ENCODE data around the gene PCSK4. TPM values are rescaled to one million over a fixed set of nuclear protein-coding genes. Genes with fewer than 3 reads are reported as not detected.

The PCSK4 gene
- total and polyA plus RNA-seq, 9 donors: 0.76 to 3.1 (median 0.84) TPM

GRCh38 chr19:1471010-1471514, 19.1 kb downstream of the PCSK4 start:
- no peaks in the 10 kb centered on the region for H3K9me3 ChIP-seq (replicated peaks; ENCODE audit: control insufficient read depth, low read depth, low read length)
- under 1% methylated on average over 23 of the region's 28 CpGs for WGBS (ENCODE audit: insufficient coverage)
- peak overlapping the region; percentile 10 for H3K4me3 ChIP-seq (ENCODE audit: low read length)
- peaks cover 17% of the 10 kb centered on the region for H3K36me3 ChIP-seq (ENCODE audit: control insufficient read depth, insufficient read depth, low read length)
- H3K4me1 ChIP-seq (ENCODE audit: control insufficient read depth, insufficient read depth, low read length): peaks cover 48% of the 10 kb centered on the region
- no peak for DNase-seq
- H3K27ac ChIP-seq (ENCODE audit: low read length): no peak overlapping the region
- H3K27me3 ChIP-seq (ENCODE audit: control insufficient read depth, insufficient read depth, low read length): peaks cover 82% of the 10 kb centered on the region

- Histone ChIP-seq H3K9me3 (replicated peaks; ENCODE audit: control insufficient read depth, low read depth, low read length) (no peaks in the 10 kb centered on the region), H3K27ac (ENCODE audit: low read length) (no peak overlapping the region), H3K27me3 (ENCODE audit: control insufficient read depth, insufficient read depth, low read length) (peaks cover 88% of the 10 kb centered on the region), H3K36me3 (ENCODE audit: control insufficient read depth, insufficient read depth, low read length) (peaks cover 11% of the 10 kb centered on the region), H3K4me1 (ENCODE audit: control insufficient read depth, insufficient read depth, low read length) (peaks cover 51% of the 10 kb centered on the region), H3K4me3 (ENCODE audit: low read length) (peak overlapping the region; percentile 10)
- DNase-seq: no peak
- under 1% methylated on average over 56 of the region's 67 CpGs for WGBS (ENCODE audit: insufficient coverage)
These were observed 19.7 kb downstream of the PCSK4 start for GRCh38 chr19:1470305-1471009.

- peak overlapping the region; percentile 2 for H3K4me3 ChIP-seq (ENCODE audit: low read length)
- peaks cover 92% of the 10 kb centered on the region for H3K27me3 ChIP-seq (ENCODE audit: control insufficient read depth, insufficient read depth, low read length)
- H3K36me3 ChIP-seq (ENCODE audit: control insufficient read depth, insufficient read depth, low read length): peaks cover 6% of the 10 kb centered on the region
- peaks cover 52% of the 10 kb centered on the region for H3K4me1 ChIP-seq (ENCODE audit: control insufficient read depth, insufficient read depth, low read length)
- no peak overlapping the region for H3K27ac ChIP-seq (ENCODE audit: low read length)
- no peaks in the 10 kb centered on the region for H3K9me3 ChIP-seq (replicated peaks; ENCODE audit: control insufficient read depth, low read depth, low read length)
- no peak for DNase-seq
- WGBS (ENCODE audit: insufficient coverage): 2% methylated on average over 22 of the region's 22 CpGs
These were observed 20.2 kb downstream of the PCSK4 start for GRCh38 chr19:1470055-1470304.

GRCh38 chr19:1469255-1470054, 20.7 kb downstream of the PCSK4 start:
- peaks cover 1% of the 10 kb centered on the region for H3K36me3 ChIP-seq (ENCODE audit: control insufficient read depth, insufficient read depth, low read length)
- H3K4me3 ChIP-seq (ENCODE audit: low read length): no peak overlapping the region
- no peak for DNase-seq
- WGBS (ENCODE audit: insufficient coverage): under 1% methylated on average over 108 of the region's 117 CpGs
- no peak overlapping the region for H3K27ac ChIP-seq (ENCODE audit: low read length)
- peaks cover 53% of the 10 kb centered on the region for H3K4me1 ChIP-seq (ENCODE audit: control insufficient read depth, insufficient read depth, low read length)
- no peaks in the 10 kb centered on the region for H3K9me3 ChIP-seq (replicated peaks; ENCODE audit: control insufficient read depth, low read depth, low read length)
- H3K27me3 ChIP-seq (ENCODE audit: control insufficient read depth, insufficient read depth, low read length): peaks cover 93% of the 10 kb centered on the region

GRCh38 chr19:1468821-1469254, 21.3 kb downstream of the PCSK4 start:
- no peak for DNase-seq
- peaks cover 90% of the 10 kb centered on the region for H3K27me3 ChIP-seq (ENCODE audit: control insufficient read depth, insufficient read depth, low read length)
- under 1% methylated on average over 47 of the region's 47 CpGs for WGBS (ENCODE audit: insufficient coverage)
- no peaks in the 10 kb centered on the region for H3K9me3 ChIP-seq (replicated peaks; ENCODE audit: control insufficient read depth, low read depth, low read length)
- no peak overlapping the region for H3K4me3 ChIP-seq (ENCODE audit: low read length)
- no peak overlapping the region for H3K27ac ChIP-seq (ENCODE audit: low read length)
- no peaks in the 10 kb centered on the region for H3K36me3 ChIP-seq (ENCODE audit: control insufficient read depth, insufficient read depth, low read length)
- H3K4me1 ChIP-seq (ENCODE audit: control insufficient read depth, insufficient read depth, low read length): peaks cover 53% of the 10 kb centered on the region

- Histone ChIP-seq H3K36me3 (ENCODE audit: control insufficient read depth, insufficient read depth, low read length) (no peaks in the 10 kb centered on the region), H3K9me3 (replicated peaks; ENCODE audit: control insufficient read depth, low read depth, low read length) (no peaks in the 10 kb centered on the region), H3K4me1 (ENCODE audit: control insufficient read depth, insufficient read depth, low read length) (peaks cover 53% of the 10 kb centered on the region), H3K27ac (ENCODE audit: low read length) (no peak overlapping the region), H3K27me3 (ENCODE audit: control insufficient read depth, insufficient read depth, low read length) (peaks cover 90% of the 10 kb centered on the region), H3K4me3 (ENCODE audit: low read length) (no peak overlapping the region)
- WGBS (ENCODE audit: insufficient coverage): 4% methylated on average over 49 of the region's 49 CpGs
- no peak for DNase-seq
These were observed 21.8 kb downstream of the PCSK4 start for GRCh38 chr19:1468274-1468820.

GRCh38 chr19:1467490-1468273, 22.5 kb downstream of the PCSK4 start:
- H3K27me3 ChIP-seq (ENCODE audit: control insufficient read depth, insufficient read depth, low read length): peaks cover 83% of the 10 kb centered on the region
- DNase-seq: no peak
- no peak overlapping the region for H3K4me3 ChIP-seq (ENCODE audit: low read length)
- H3K27ac ChIP-seq (ENCODE audit: low read length): no peak overlapping the region
- 1% methylated on average over 92 of the region's 92 CpGs for WGBS (ENCODE audit: insufficient coverage)
- H3K9me3 ChIP-seq (replicated peaks; ENCODE audit: control insufficient read depth, low read depth, low read length): no peaks in the 10 kb centered on the region
- H3K36me3 ChIP-seq (ENCODE audit: control insufficient read depth, insufficient read depth, low read length): no peaks in the 10 kb centered on the region
- H3K4me1 ChIP-seq (ENCODE audit: control insufficient read depth, insufficient read depth, low read length): peaks cover 52% of the 10 kb centered on the region

GRCh38 chr19:1467215-1467489, 23.0 kb downstream of the PCSK4 start:
- peaks cover 50% of the 10 kb centered on the region for H3K4me1 ChIP-seq (ENCODE audit: control insufficient read depth, insufficient read depth, low read length)
- H3K27me3 ChIP-seq (ENCODE audit: control insufficient read depth, insufficient read depth, low read length): peaks cover 78% of the 10 kb centered on the region
- H3K4me3 ChIP-seq (ENCODE audit: low read length): no peak overlapping the region
- H3K36me3 ChIP-seq (ENCODE audit: control insufficient read depth, insufficient read depth, low read length): no peaks in the 10 kb centered on the region
- no peak overlapping the region for H3K27ac ChIP-seq (ENCODE audit: low read length)
- DNase-seq: no peak
- WGBS (ENCODE audit: insufficient coverage): 5% methylated on average over 36 of the region's 36 CpGs
- no peaks in the 10 kb centered on the region for H3K9me3 ChIP-seq (replicated peaks; ENCODE audit: control insufficient read depth, low read depth, low read length)

GRCh38 chr19:1466461-1467214, 23.5 kb downstream of the PCSK4 start:
- H3K4me1 ChIP-seq (ENCODE audit: control insufficient read depth, insufficient read depth, low read length): peaks cover 46% of the 10 kb centered on the region
- H3K27me3 ChIP-seq (ENCODE audit: control insufficient read depth, insufficient read depth, low read length): peaks cover 73% of the 10 kb centered on the region
- 15% methylated on average over 70 of the region's 70 CpGs for WGBS (ENCODE audit: insufficient coverage)
- no peak for DNase-seq
- no peaks in the 10 kb centered on the region for H3K36me3 ChIP-seq (ENCODE audit: control insufficient read depth, insufficient read depth, low read length)
- H3K4me3 ChIP-seq (ENCODE audit: low read length): no peak overlapping the region
- H3K27ac ChIP-seq (ENCODE audit: low read length): no peak overlapping the region
- no peaks in the 10 kb centered on the region for H3K9me3 ChIP-seq (replicated peaks; ENCODE audit: control insufficient read depth, low read depth, low read length)
